GM10266 (cell line): ENCODE measurements around the gene CD151.

Source experiments
- DNase-seq: peaks from one replicate; pipeline ENCODE4 v3.0.0; 2012; ENCODE audit errors: extremely low spot score
- TF ChIP-seq, protein P1 (sequence below): IDR thresholded peaks from 2 replicates; pipeline ENCODE4 v1.5.1; 2012; ENCODE audit warnings: mild to moderate bottlenecking, low read depth; ENCODE audit not compliant: control insufficient read depth, insufficient read depth; ENCODE audit errors: missing control alignments

CD151 gene

DNA sequence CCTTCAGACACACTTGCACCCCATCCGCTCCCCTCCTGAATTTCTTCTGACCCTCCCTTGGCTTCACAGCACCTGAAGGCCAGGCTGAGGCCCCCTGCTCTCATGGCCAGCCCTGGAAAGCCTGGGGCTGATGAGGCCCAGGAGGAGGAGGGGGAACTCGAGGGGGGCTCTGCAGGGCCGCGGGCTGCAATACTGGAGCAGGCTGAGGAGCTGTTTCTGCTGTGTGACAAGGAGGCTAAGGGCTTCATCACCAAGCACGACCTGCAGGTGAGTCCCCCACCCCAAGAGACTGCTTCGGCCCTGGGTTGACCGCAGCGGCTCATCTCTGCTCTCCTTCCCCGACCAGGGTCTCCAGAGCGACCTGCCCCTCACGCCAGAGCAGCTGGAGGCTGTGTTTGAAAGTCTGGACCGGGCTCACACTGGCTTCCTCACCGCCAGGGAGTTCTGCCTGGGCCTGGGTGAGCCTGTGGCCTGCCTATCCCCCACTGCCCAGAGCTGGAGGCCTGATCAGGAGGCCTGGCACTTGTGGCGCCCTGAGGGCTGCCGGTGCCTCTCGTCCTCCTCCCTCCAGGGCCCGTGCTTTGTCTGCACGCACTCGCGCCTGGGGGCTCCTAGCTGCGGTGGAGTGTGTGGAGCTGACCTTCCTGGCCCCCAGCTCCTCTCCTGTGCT is 4.1 kb upstream of the CD151 start:
- TF ChIP-seq, protein P1, sequence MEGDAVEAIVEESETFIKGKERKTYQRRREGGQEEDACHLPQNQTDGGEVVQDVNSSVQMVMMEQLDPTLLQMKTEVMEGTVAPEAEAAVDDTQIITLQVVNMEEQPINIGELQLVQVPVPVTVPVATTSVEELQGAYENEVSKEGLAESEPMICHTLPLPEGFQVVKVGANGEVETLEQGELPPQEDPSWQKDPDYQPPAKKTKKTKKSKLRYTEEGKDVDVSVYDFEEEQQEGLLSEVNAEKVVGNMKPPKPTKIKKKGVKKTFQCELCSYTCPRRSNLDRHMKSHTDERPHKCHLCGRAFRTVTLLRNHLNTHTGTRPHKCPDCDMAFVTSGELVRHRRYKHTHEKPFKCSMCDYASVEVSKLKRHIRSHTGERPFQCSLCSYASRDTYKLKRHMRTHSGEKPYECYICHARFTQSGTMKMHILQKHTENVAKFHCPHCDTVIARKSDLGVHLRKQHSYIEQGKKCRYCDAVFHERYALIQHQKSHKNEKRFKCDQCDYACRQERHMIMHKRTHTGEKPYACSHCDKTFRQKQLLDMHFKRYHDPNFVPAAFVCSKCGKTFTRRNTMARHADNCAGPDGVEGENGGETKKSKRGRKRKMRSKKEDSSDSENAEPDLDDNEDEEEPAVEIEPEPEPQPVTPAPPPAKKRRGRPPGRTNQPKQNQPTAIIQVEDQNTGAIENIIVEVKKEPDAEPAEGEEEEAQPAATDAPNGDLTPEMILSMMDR = no peak
- no peak for DNase-seq

DNA sequence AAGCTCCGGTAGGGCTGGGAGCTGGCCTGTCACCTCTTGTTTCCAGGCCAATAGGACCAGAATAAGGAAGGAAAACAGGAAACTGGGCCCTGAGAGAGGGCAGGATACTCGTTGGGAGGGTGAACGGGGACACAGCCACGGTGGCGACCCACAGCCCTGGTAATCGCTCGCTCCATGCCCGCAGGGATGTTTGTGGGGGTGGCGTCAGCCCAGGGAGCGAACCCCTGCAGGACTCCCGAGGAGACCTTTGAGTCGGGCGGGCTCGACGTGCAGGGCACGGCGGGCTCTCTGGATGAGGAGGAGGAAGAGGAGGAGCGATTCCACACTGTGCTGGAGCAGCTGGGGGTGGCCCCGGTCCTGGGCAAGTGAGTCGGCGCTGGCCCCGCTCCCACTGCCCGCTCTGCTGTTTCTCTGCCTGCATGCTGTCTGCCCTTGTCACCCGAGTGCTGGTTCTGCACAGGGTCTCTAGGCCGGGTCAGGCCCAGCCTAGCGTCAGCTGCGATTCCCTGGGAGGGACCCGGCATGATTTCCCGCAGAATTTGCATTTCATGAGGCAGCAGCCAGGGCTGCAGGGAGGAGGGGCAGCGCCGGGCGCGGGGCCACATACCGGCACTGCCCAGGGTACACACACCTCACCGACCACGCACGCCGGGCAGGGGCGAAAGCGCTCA is 3.4 kb upstream of the CD151 start:
- no peak for DNase-seq
- TF ChIP-seq, protein P1 = no peak

DNA sequence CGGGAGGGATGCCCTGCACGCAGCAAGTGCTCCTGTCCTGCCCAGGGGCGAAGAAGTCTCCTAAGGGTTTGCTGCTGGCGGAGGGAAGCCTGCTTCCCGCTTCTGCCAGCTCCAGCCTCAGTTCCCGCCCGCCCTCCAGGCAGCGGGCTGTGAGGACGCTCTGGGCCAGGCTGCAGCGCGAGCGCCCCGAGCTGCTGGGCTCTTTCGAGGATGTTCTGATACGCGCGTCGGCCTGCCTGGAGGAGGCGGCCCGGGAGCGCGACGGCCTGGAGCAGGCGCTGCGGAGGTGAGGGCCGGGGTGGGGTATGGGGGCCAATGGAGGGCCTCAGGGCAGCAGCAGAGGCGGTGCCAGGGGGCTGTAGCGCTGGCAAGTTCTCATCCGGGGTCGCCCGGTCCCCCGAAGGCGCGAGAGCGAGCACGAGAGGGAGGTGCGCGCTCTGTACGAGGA is 2.9 kb upstream of the CD151 start:
- TF ChIP-seq, protein P1 = no peak
- DNase-seq = no peak

DNA sequence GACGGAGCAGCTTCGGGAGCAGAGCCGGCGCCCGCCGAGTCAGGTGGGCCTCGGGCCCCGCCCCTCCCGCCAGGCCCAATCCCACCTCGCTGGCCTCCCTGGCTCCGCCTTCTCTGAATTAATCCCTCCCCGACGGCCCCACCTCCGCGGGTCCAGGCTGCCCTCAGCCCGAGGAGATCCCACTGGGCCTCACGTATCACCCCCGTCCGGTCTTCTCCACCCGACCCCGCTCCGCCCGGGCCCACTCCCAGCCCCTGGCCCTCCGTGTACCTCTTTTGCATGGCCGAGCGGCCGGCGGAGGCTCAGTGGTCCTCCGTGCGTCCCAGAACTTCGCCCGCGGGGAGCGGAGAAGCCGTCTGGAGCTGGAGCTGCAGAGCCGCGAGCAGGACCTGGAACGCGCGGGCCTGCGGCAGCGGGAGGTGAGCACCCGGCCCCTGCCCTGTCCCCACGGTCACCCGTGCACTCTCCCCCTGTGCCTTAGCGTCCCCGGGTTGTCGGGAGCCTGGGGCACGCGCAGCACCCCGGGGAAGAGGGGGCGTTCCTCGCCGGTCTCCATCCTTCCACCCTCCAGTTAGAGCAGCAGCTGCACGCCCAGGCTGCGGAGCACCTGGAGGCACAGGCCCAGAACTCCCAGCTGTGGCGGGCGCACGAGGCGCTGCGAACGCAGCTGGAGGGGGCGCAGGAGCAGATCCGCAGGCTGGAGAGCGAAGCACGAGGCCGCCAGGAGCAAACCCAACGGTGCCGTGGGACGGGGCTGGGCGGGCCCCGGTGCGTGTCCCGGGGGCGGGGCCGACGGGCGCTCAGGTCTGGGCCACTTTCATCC is 2.2 kb upstream of the CD151 start:
- DNase-seq = peak; percentile 90
- TF ChIP-seq, protein P1 = no peak

DNA sequence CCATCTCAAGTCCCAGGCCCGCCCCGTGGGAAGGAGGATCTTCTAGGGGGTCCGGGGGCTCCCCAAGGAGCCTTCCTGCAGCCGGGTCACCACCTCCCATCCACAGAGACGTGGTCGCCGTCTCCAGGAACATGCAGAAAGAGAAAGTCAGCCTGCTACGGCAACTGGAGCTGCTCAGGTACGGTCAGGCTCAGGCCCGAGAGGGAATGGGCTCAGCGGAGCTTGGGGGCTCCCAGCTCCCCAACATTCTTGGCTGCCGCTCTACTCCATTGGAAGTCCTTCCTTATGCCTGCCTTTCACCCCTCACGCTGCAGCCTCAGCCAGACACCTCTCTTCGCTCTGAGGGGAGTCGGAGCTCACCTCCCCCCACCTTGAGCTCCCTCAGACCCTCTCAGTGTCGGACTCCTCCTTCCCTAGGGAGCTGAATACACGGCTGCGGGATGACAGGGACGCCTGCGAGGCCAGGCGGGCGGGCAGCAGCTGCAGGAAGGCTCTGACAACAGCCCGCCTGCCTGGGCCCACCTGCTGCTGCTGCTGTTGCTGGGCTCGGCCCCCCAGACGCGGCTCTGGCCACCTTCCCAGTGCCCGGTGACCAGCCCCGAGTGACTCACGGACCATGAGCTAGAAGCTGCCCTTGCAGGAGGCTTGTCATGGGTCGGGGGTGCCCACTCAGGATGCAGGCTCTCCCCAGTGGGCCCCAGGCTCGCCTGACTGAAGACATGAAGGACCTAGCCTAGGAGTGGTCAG is 1.5 kb upstream of the CD151 start:
- TF ChIP-seq, protein P1 = no peak
- no peak for DNase-seq

DNA sequence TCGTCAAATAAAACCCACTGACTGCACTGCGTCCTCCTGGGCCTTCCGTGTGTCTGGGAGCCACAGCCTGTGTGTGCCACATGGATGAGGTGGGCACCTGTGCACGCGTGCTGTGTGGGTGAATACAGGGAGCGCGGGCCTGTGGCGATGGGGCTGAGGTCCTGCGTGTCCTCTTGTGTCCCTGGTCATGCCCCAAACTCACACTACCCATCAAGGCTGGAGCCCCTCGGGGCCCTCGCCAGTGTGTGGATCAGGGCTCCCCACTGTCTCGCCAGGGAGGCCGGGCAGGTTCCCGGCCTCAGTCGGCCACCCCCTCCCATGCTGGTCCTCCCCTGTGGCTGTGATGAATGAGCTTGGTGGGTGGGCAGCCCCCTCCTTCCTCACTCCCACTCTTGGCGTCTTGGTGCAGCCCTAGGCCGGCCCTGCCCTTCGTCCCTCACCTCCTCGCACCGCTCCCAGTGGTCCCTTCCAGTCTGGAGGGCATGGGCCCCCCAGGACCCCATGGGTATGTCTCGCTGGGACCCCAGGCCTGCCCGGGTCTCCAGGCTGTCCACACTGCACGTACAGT is 707 bp upstream of the CD151 start:
- DNase-seq = no peak
- TF ChIP-seq, protein P1 = no peak
